ENCODE data around the gene PFKP.
A peak's percentile ranks its signal among the peaks of the same experiment; 100 is the strongest.

Gene PFKP

GRCh38 chr10:3137958-3138726 is 70.8 kb downstream of the PFKP start:
- no peak for DNase-seq

GRCh38 chr10:3139216-3139910 is 72.0 kb downstream of the PFKP start:
- no peak for DNase-seq

GRCh38 chr10:3140280-3140679 is 72.9 kb downstream of the PFKP start:
- DNase-seq = no peak

GRCh38 chr10:3141351-3142005 is 74.1 kb downstream of the PFKP start:
- no peak for DNase-seq

GRCh38 chr10:3142146-3142875 is 75.0 kb downstream of the PFKP start:
- DNase-seq = no peak

GRCh38 chr10:3143366-3143765 is 76.0 kb downstream of the PFKP start:
- no peak for DNase-seq

- DNase-seq = no peak
Measured at GRCh38 chr10:3143791-3144434, 76.6 kb downstream of the PFKP start.

GRCh38 chr10:3145366-3145765 is 78.0 kb downstream of the PFKP start:
- DNase-seq = no peak

GRCh38 chr10:3146289-3146688 is 78.9 kb downstream of the PFKP start:
- no peak for DNase-seq

- DNase-seq = no peak
Measured at GRCh38 chr10:3147117-3147820, 79.9 kb downstream of the PFKP start.

GRCh38 chr10:3148041-3148440 is 80.7 kb downstream of the PFKP start:
- DNase-seq = no peak

- DNase-seq = no peak
Measured at GRCh38 chr10:3148994-3149393, 81.6 kb downstream of the PFKP start.

- DNase-seq = no peak
Measured at GRCh38 chr10:3149918-3150317, 82.6 kb downstream of the PFKP start.

GRCh38 chr10:3150366-3150765 is 83.0 kb downstream of the PFKP start:
- DNase-seq = no peak

GRCh38 chr10:3150961-3151360 is 83.6 kb downstream of the PFKP start:
- no peak for DNase-seq

- DNase-seq = peak in 1 of 3 experiments; percentile 37
Measured at GRCh38 chr10:3151889-3152565, 84.7 kb downstream of the PFKP start.

GRCh38 chr10:3152566-3152935 is 85.2 kb downstream of the PFKP start:
- no peak for DNase-seq

- DNase-seq = no peak
Measured at GRCh38 chr10:3154666-3155065, 87.3 kb downstream of the PFKP start.

GRCh38 chr10:3159152-3159551 is 91.8 kb downstream of the PFKP start:
- DNase-seq = no peak

GRCh38 chr10:3162533-3162932 is 95.2 kb downstream of the PFKP start:
- no peak for DNase-seq

- DNase-seq = no peak
Measured at GRCh38 chr10:3163879-3164278, 96.5 kb downstream of the PFKP start.

- no peak for DNase-seq
Measured at GRCh38 chr10:3165196-3165595, 97.8 kb downstream of the PFKP start.

All from NCI-H1417 (cell line).